AG04450 (cell line): ENCODE measurements around the gene BCL2L12. TPM values are rescaled to one million over a fixed set of nuclear protein-coding genes. Genes with fewer than 3 reads are reported as not detected.
A peak's percentile ranks its signal among the peaks of the same experiment; 100 is the strongest.

Experiments
- CTCF ChIA-PET: fragments of 300-600, 350-600 bp; formaldehyde crosslinking; extraction: SDS; loops from one replicate; lab custom pipeline; 2022; ENCODE audit warnings: antibody characterized with exemption, inconsistent platforms; lab: Charles Lee
- POLR2A ChIA-PET: fragments of 350-600 bp; formaldehyde crosslinking; extraction: SDS; loops from one replicate; lab custom pipeline; 2021; ENCODE audit warnings: antibody characterized with exemption, inconsistent platforms; lab: Yijun Ruan, JAX
- DNase-seq: peaks from one replicate; pipeline ENCODE4 v3.0.0-alpha.2; 2011; ENCODE audit warnings: low read depth, low spot score
- H3K27ac ChIP-seq: one replicate; pipeline ENCODE4 v1.5.1; 2012; ENCODE audit warnings: low read depth, low read length, control low read depth
- H3K27me3 ChIP-seq: one replicate; pipeline ENCODE4 v1.6.0; 2012; ENCODE audit warnings: low read length; ENCODE audit not compliant: control insufficient read depth, insufficient read depth
- H3K4me3 ChIP-seq: 2 replicates; pipeline ENCODE4 v1.5.1; 2011; ENCODE audit warnings: mild to moderate bottlenecking, low read depth, low read length, control low read depth
- H3K9me3 ChIP-seq: 2 replicates; pipeline ENCODE4 v1.5.1; 2012; ENCODE audit warnings: low read length; ENCODE audit not compliant: control insufficient read depth, insufficient read depth
- CTCF ChIP-seq: IDR thresholded peaks from 2 replicates; pipeline ENCODE4 v1.5.1; 2011; ENCODE audit warnings: low read depth, low read length, control low read depth, inconsistent platforms
- polyA plus RNA-seq: library from polyadenylated mRNA; depleted of rRNA; stranded (reverse); fragments of >200 nt; gene quantifications from 2 replicates; pipeline ENCODE4 v1.2.3, GENCODE V29; 2011

The BCL2L12 gene
- polyA plus RNA-seq, 1 experiment, result 8.8 TPM

GRCh38 chr19:49663224-49663623 is 2.5 kb upstream of the BCL2L12 start:
- ChIA-PET POLR2A (interaction anchor here (1.3 to 1.8 kb wide), 2 partner anchors 23 to 49 kb away, joined by 3 to 8 read pairs; partner anchors contain the start of gene RRAS), CTCF (interaction anchor here (0.6 kb wide), 1 partner anchor 187 kb away, joined by 3 read pairs; no protein-coding TSS in a partner anchor)
- Histone ChIP-seq H3K27ac (no peak overlapping the region), H3K4me3 (no peak overlapping the region), H3K27me3 (no peaks in the 10 kb centered on the region), H3K9me3 (no peaks in the 10 kb centered on the region; the same call in 1 of the 2 replicates)
- no peak for DNase-seq
- TF ChIP-seq CTCF, result no peak

- CTCF ChIA-PET, result interaction anchor here (1.1 kb wide), 1 partner anchor 9 kb away, joined by 4 read pairs; no protein-coding TSS in a partner anchor
- POLR2A ChIA-PET, result interaction anchor here (0.5 to 1.8 kb wide), 8 partner anchors 11 to 173 kb away, joined by 3 to 14 read pairs (median 4); partner anchors contain the start of genes PRMT1, RRAS and SCAF1
- no peaks in the 10 kb centered on the region; the same call in 1 of the 2 replicates for H3K9me3 ChIP-seq
- no peaks in the 10 kb centered on the region for H3K27me3 ChIP-seq
- TF ChIP-seq CTCF, result no peak; the same call in 1 of the 2 replicates
- no peak for DNase-seq
- H3K4me3 ChIP-seq, result peak overlapping the region; percentile 93
- peak overlapping the region; percentile 75 for H3K27ac ChIP-seq
Measured at GRCh38 chr19:49664171-49665035, 1.3 kb upstream of the BCL2L12 start.

- Histone ChIP-seq H3K9me3 (no peaks in the 10 kb centered on the region; the same call in 1 of the 2 replicates), H3K4me3 (peak overlapping the region; percentile 93), H3K27ac (peak overlapping the region; percentile 75), H3K27me3 (no peaks in the 10 kb centered on the region)
- TF ChIP-seq CTCF, result no peak
- CTCF ChIA-PET, result interaction anchor here (1.1 kb wide), 1 partner anchor 8 kb away, joined by 4 read pairs; no protein-coding TSS in a partner anchor
- DNase-seq, result no peak
- POLR2A ChIA-PET, result interaction anchor here (0.7 to 1.8 kb wide), 6 partner anchors 11 to 75 kb away, joined by 3 to 14 read pairs (median 5); partner anchors contain the start of genes PRMT1 and RRAS
Measured at GRCh38 chr19:49665036-49665350, 740 bp upstream of the BCL2L12 start.

- H3K9me3 ChIP-seq, result no peaks in the 10 kb centered on the region; the same call in 1 of the 2 replicates
- DNase-seq, result no peak
- ChIA-PET CTCF (no interaction called here), POLR2A (interaction anchor here (0.6 to 1.4 kb wide), 4 partner anchors 9 to 26 kb away, joined by 3 to 6 read pairs (median 4); partner anchors contain the start of gene RRAS)
- H3K4me3 ChIP-seq, result peak overlapping the region; percentile 93
- no peak; the same call in 1 of the 2 replicates for TF ChIP-seq CTCF
- peak overlapping the region; percentile 21 for H3K27ac ChIP-seq
- no peaks in the 10 kb centered on the region for H3K27me3 ChIP-seq
Measured at GRCh38 chr19:49666120-49666444, 349 bp downstream of the BCL2L12 start.

- Histone ChIP-seq H3K27ac (no peak overlapping the region), H3K4me3 (no peak overlapping the region), H3K27me3 (no peaks in the 10 kb centered on the region), H3K9me3 (no peaks in the 10 kb centered on the region; the same call in 1 of the 2 replicates)
- no peak for DNase-seq
- ChIA-PET POLR2A (interaction anchor here (1.4 kb wide), 1 partner anchor 9 kb away, joined by 3 read pairs; no protein-coding TSS in a partner anchor), CTCF (interaction anchor here (0.6 to 0.9 kb wide), 2 partner anchors 97 to 101 kb away, joined by 3 to 4 read pairs; no protein-coding TSS in a partner anchor)
- no peak for TF ChIP-seq CTCF
Measured at GRCh38 chr19:49667473-49667872, 1.7 kb downstream of the BCL2L12 start.
